UCSD-AML1 (cell line): ENCODE measurements around the gene CSF1R.

Experiments used
- DNase-seq: peaks from one replicate; lab custom pipeline; 2025; ENCODE audit not compliant: unreplicated experiment; lab: John Stamatoyannopoulos, UW

CSF1R gene

DNA sequence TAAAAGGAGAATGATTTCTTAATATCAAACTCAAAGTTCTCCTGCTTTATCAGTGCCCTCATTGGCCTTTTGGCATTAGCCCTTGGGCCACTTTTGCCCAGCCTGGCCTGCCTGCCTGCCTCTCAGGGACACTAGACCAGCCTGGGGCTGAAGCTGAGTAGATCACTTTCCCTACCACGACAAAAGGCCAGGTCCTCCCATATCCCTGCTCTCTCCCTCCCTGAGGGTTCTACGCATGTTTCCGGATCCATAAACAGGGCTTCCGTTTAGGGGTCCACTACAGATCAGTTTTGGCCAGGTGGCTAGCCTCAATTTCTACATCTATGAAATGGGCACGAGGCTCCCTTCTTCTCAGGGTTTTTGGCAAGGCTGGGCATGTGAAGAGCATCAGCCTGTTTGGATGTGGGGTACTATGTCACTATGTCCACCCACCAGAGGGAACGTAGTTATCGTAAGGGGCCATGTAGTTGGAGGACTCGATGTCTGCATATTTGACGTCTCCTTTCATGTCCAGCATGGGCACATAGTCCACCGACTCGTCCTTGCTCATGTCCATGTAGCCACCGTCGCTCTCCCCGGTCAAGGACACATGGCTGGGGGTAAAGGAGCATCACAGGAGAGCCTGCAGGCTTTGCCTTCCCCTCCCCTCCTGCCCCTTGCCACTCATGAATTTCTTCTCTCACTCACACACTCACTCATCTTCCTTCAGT is 35.2 kb upstream of the CSF1R start:
- no peak for DNase-seq

DNA sequence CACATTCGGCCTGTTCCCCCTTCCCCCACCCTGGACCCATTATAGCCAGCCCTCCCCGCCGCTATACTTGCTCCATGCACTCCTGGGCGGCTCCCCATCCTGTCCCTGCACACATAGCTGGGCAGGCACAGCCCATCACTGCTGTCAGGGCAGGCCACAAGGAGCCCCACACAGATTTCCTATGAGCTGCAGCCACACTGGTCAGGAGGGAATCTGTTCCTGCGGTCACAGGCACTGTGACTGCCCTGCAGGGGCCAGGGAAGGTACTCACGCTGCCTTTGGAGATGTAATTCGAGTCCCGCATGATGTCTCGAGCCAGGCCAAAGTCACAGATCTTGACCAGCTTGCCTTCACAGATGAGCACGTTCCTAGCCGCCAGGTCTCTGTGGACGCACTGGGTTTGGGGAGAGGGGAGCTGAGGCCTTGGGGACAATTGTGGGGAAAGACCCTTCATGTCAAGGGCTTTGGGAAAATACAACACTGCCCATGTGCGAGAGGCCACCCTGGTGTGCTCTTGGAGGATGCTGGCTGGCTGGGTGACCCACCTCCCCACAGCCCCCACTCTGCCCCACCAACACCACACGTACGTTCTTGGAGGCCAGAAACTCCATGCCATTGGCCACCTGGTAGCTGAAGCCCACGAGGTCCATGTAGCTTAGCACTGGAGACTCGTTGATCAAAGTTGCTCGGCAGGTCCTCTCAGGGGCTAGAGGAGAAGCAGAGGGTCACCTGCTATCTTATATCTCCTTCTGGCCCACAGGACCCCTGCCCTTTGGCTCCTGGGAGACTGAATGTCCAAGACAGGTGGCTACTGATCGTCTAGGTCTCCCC is 34.5 kb upstream of the CSF1R start:
- no peak for DNase-seq

DNA sequence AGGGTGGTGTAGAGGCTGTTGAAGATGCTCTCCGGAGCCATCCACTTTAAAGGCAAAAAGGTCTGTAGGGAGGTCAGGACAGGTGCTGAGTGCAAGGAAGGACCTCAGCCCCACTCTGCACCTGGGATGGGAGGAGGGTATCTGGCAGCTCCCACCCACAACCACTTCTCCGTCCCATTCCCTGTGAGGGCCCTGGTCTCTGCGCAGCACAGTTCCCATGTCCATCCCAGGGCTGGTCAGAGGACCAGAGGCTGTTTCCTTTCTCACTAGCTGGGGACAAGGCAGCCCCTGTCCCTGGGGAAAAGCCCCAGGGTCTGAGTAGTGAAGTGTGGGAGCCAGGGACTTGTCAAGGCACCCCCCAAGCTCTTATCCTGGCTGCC is 33.7 kb upstream of the CSF1R start:
- DNase-seq, result no peak

DNA sequence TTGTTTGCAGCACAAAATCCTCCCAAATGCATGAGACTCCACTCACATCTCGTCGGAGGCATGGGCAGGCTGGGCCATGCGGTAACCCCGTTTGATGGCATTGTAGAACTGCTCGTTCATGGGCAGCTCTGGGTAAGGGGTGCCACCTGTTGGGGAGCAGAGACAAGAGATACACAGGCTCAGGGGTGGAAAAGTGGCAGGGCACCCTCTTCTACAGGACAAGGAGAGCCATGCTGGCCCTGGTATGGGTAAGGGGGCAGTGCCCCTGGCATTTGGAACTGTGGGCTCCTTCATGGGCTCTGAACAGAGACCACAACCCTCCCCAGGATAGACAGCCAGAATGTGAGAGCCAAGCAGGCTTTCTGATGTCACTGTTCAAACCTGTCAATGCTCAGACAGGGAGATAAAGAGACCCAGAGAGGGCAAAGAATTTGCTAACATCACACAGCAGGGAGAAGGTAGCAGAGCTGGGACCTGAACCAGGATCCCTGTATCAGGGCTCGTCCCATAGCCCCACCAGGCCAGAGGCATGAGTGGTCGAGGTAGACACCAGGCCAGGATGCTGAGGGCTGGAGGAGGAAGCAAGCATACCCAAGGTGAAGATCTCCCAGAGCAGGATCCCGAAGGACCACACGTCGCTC is 33.2 kb upstream of the CSF1R start:
- DNase-seq, result no peak

DNA sequence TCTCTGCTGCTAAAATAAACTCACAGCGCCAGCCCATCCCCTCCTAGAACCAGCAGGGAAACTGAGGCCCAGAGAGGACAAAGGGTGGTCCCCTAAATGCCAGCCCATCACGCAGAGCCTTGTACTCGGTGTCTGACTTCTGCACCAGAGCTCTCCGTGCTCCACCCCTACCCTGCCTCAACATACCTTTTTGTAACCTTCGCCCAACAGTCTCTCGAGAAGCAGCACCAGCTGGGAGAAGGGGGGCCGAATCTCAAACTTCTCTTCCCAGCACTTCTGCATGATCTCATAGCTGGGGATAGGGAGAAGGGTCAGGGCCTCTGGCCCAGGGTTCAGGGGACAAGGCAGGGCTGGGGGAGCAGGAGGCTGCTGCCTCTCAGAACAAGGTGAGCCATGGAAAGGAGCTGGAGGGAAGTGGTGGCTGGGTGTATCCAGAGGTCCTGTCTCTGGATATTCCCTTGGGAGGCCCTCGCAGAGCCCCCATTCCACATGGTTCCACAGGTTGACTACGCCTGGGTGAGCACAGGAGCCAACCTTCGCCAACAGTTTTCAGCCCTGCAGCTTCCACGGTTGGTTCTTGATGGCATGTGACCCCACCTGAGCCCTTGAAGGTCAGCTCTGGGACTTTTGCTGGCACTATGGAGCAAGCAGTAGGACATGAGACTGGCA is 32.3 kb upstream of the CSF1R start:
- no peak for DNase-seq

DNA sequence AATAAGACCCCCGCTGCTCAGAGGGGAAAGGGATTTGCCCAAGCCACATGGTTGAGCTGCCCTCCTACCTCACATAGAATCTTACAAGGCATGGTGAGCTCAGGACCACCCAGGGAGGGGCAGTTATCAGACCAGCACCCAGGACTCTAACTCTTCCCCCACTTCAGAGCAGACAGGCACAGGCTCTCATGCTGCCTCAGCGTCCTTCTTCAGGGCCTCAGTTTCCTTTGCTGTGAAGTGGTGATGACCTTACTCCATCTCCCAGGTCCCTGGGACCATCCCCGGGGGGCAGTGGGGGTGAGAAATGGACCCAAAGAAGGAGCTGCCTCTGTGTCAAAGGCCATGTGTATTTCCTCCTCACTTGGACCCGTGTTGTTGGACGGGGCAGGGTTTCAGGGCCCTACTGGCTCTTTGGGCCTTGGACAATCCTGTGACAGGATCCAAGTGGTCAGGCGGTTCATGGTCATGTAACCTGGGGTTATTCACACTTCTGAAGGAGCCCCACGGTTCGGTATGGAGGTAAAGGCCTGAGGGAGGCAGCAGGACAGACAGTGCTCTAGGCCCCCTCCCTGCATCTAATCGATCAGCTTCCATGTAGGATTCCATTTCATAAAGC is 31.7 kb upstream of the CSF1R start:
- DNase-seq, result no peak

DNA sequence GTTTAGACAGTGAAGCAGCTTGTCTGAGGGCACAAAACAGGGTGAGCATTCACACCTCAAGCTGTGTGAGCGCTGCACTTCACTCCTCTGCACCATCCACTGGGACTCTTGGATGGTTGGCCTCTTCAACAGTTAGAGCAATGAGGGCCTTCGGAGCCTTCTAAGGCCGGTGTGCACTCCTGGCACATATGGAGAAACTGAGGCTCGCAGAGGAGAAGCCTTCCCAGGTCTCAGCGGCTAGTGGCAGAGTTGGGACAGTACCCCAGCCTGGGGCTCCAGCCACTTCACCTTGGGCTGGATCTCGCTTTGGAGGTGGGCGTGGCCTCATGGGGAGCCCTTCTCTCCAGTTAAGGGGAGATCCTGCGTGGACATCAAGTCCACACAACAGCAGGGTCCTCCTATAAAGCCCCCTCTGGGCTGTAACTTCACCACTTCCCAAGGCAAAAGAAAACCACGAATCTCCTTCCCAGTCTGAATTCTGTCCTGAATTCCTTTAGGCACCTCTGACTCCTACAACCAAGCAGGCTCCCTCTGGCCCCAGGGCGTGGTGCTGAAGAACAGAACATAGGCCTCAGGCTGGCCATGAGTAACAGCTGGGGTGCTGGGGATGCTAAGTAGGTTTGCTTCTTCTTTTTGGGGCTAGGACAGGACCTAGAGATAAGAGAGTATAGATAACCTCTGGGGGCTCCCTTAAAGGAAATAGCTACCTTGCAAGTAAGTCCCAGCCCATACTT is 30.5 kb upstream of the CSF1R start:
- DNase-seq, result no peak

DNA sequence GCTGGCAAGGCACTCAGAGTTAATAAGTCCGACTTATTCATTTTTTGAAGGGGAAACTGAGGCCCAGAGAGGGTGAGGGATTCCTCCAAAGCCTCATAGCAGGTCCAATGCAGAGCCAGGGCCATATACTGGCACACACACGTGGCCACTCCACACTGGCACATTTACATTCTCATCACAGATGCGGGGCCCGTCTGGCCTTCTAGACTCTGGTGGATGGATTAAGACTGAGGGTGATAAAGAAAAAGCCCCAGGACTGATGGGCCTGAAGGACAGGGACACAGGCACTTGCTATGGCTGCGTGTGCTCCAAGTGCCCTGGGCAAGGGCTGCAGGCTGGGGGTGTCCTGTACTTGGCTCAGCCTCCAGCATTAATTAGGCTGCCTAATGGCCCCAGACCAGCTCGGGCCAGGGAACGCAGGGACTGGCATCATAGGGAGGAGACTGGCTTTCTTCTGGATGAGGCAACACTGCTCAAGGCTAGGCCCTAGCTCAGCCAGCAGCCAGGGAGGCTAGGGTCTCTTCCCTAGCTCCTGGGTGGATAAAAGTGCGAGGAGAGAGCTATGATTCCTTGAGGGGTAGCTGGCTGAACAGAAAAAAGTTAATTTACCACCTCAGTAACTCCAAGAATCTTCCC is 28.5 kb upstream of the CSF1R start:
- DNase-seq, result no peak

DNA sequence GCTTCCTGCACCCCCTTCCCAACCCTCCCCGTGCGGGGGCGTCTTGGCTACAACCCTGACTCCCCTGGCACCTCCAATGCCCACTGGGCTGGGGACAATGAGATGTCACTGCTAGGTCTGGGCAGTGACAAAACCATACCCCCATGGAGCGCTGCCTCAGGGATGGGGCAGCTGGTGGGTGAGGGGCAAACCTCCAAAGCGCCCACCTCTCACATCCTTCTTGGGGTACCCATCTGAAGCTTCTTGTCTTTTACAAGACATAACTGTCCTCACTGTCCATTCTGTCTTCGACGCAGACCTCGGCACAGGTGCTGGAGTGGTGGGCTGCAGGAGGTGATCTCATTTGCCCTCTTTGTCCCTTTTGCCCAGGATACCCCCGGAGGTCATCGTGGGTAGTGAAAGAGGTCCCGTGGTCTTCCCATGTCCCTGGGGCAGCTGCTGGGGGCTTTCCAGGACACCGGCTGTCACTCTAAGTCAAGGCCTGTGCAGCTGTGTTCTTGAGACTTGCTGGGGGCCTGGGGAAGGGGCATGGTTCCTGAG is 27.8 kb upstream of the CSF1R start:
- no peak for DNase-seq

DNA sequence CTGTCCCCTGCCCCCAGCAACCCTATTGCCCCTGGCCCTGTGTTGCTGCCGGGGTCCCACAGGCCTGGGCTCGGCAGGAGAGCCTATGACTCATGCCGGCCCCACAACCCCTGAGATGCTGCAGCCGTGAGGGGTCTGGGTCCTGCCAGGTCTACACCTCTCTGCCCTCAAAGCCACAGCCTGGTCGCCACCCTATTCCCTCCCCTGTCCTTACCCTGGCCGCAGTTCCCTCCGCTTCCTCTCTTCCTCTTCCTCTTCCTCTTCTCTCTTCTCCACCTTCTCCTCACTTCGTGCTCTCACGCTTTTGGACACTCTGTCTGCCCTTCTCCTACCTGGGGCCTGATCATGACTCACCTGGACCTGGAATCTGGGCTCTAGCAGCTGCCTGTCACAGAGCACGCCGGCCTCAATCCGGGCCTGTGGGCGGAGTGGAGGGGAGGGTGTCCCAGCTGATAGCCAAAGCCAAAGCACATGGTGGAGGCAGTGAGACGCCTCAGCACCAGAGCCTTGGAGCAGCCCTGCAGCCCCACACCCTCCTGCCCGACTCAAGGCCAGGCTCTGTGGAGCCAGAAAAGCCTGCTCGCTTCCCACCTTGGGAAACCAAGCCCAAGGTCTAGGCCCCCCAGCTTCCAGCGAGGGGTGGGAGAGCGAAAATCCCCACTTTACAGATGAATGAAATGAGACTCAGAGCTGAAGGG is 26.8 kb upstream of the CSF1R start:
- DNase-seq, result no peak

DNA sequence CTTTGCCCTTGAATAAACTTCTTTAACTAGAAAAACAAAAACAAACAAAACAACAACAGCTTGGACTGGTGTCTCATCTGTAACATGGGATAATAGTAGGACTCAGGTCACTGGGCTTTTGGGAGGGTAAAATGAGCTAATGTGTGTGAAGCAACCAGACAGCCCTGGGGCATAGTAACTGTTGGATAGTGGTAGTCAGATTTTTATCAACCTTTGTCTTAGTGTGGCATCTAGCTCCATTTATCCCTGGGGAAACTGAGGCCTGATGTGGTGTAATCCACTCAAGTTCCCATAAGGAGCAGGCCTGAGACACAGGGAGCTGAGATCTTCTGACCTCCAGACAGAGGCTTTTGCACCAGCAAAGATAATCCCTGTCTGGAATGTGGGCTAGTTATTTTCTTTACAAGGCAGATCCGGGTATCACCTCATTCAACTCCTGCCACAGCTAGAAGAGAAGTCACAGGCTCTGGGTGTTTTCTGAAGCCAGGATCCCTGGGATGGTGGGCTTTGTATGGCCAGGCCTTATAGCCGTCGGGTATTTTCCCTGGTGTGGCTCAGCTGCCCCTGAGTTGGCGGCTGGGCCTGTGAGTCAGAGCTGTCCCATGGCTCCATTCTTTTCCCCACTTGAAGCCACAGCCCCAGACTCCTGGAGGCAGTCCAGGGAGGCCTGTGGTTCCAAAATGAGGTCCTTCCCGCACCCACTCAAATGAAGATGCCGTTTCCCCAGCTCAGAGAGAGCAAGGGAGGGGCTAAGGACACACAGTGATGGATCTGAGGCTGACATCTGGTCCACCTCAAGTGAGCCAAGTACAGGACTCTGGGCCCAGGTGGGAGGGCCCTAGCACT is 26.1 kb upstream of the CSF1R start:
- no peak for DNase-seq

DNA sequence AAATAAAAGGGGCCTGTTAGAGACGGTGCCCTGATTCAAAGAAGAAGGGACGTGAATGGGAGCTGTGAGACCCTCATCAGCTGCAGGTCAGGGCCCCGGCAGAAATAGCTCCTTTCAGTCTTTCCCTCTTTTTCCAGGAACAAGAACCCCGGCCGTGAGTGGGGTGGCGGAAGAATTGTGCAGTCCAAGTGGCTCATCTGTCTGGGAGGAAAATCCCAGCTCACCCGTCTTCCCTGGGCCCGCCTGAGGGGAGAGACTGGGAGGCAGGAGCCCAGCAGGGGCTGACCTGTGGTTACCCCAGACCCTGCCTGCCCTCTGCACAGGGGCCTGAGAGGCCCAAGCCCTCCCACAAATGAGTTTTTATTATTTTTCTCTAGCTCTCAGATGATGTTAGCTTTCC is 24.8 kb upstream of the CSF1R start:
- DNase-seq, result no peak

DNA sequence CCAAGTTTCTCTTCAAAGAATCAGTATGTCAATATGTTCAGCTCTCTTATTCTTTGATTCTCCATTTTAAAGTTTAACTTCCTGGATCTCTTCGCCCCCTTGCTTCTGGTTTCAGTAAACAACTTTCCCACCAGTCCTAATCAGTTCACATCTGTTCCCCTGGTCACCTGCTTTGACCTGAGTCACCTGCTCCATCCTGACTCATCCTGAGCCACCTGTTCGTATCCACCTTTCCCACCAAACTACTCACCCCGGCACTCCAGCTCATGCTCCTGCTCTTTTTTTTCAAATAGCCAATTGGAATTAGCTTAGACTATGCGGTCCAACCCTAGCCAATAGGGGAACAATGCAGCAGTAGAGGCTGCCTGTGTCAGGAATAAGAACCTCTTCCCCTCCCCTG is 23.6 kb upstream of the CSF1R start:
- no peak for DNase-seq

DNA sequence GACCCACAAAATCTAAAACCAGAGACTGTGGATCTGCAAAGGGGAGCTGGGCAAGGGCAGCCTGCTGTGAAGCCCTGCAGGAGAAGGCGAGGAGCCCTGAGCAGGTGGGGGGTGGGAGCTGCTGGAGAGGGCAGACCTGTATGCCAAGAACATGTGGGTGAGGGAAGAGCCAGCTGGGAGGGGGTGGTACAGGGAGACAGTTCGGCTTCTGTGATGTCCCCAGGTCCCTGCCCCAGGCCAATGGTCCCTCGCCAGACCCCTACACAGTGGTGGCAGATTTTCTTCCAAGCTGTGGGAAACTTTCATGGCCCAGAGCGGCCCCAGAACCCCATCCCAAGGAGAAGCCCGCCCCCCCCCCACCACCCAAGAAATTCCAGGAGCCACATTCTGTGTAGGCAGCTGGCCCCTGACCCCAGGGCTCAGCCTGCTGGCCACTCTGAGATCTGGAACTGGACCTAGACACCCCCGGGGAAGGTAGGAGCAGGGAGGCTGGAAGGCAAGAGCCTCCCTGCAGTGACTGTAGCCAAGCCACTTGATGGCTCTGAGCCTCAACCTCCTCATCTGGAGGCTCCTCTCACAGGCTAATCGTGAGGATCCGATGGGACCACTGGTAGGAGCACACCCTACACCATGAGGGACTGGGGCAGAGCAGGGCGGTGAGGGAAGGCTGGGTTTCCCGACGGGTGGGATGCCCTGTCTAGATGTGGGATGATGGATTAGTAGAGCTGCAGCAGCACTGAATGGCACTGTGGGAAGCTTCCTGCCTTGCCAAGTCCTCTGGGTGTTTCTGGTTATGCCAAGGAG is 22.6 kb upstream of the CSF1R start:
- no peak for DNase-seq

DNA sequence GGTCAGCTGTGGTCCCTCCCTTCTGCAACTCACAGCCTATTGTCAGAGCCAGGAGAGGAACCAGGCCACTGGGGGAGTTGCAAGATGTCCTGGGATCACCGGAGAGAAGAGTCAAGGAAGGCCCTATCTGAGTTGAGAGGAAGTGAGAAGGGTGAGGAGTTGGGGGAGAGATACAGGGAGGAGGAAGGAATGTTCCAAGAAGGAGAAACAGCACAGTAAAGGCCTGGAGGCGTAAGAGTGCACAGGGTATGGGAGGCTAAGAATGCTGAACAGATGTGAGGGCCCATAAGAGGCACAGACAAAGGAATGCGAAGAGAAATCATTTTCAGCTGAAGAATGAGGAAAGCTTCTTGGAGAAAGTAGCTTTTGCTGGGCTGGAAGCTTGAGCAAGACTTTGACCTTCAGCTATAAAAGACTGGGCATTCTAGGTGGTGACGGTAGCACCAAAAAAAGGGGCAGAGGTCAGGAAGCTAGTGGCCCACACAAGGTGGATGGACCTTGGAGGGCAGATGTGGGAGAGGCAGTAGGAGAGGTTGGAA is 21.6 kb upstream of the CSF1R start:
- DNase-seq, result no peak

DNA sequence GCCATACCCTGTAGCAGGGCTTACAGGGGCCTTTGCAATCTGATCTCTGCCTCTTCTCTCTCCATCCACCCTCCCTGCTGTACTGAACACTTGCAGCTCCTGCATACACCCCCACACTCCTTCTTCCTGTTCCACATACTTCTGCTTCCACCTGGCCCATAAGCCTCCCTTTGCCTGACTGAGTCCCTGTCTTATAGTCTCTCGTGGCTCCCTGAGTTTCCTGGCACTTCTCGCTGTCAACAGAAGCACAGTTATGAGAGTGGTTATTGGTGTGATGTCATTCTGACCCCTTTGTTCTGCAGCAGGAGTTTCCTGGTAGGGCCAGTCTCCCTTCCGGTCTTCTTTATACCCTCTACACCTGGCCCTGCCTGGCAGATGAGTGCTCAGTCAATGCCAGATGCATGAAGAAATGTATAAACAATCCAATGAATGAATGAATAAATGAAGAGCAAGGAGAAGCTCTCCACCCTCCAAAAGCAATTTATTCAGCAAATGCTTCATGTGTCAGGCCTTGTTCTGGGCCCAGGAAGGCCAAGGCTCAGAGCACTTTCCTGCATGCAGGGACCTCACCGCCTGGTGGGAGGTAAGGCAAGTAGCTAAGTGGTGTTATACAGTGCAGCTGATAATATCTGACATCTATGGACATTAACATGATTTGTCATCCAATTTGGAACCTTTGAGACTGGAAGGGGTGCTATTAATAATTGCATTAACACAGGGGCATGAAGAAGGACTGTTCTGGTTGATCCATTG is 20.5 kb upstream of the CSF1R start:
- DNase-seq, result no peak
